22Rv1 (cell line): ENCODE results near the gene BATF2.

Experiments used
- ZFX ChIP-seq: fragments of 450-650 bp; IDR thresholded peaks from 2 replicates; pipeline ENCODE4 v1.6.1; 2017; ENCODE audit warnings: antibody characterized with exemption, borderline replicate concordance
- TF ChIP-seq, protein P1 (sequence below): fragments of 450-650 bp; IDR thresholded peaks from 2 replicates; pipeline ENCODE4 v1.5.1; 2017; ENCODE audit warnings: mild to moderate bottlenecking

DNA sequence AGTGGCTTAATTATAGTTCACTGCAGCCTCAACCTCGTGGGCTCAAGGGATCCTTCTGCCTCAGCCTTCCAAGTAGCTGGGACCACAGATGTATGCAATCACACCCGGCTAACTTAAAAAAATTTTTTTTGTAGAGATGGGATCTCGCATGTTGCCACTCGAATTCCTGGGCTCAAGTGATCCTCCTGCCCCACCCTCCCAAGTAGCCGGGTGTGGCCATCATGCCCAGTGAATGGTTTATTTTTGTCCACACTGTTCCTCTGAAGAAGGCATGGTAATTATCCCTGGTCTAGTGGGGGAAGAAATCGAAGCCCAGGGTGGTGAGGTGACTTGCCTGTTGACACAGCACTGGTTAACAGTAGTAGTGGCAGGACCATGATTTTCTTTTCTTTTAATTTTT, 46.1 kb upstream of the BATF2 start:
- TF ChIP-seq, protein P1, sequence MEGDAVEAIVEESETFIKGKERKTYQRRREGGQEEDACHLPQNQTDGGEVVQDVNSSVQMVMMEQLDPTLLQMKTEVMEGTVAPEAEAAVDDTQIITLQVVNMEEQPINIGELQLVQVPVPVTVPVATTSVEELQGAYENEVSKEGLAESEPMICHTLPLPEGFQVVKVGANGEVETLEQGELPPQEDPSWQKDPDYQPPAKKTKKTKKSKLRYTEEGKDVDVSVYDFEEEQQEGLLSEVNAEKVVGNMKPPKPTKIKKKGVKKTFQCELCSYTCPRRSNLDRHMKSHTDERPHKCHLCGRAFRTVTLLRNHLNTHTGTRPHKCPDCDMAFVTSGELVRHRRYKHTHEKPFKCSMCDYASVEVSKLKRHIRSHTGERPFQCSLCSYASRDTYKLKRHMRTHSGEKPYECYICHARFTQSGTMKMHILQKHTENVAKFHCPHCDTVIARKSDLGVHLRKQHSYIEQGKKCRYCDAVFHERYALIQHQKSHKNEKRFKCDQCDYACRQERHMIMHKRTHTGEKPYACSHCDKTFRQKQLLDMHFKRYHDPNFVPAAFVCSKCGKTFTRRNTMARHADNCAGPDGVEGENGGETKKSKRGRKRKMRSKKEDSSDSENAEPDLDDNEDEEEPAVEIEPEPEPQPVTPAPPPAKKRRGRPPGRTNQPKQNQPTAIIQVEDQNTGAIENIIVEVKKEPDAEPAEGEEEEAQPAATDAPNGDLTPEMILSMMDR = no peak
- no peak for TF ChIP-seq ZFX
